Endothelial cell of umbilical vein (primary cell): ENCODE measurements around the gene EXOC6.

ENCODE experiments used
- CTCF ChIP-seq, 2 donors: IDR thresholded peaks; 1 replicate in 1 of 2; 2 replicates in 1 of 2; pipeline ENCODE4 v1.5.1; 2011; ENCODE audit warnings: low read length in 2 of 2, mild to moderate bottlenecking in 2 of 2, moderate library complexity in 2 of 2, control low read depth in 1 of 2, inconsistent platforms in 1 of 2, low read depth in 1 of 2; ENCODE audit not compliant: insufficient read depth in 1 of 2; ENCODE audit errors: extremely low read depth in 1 of 2
- EZH2 ChIP-seq: IDR thresholded peaks from 2 replicates; pipeline ENCODE4 v1.6.1; 2012; ENCODE audit warnings: borderline replicate concordance, low read depth, mild to moderate bottlenecking, moderate library complexity, low read length, inconsistent platforms; ENCODE audit not compliant: severe bottlenecking
- FOS ChIP-seq: IDR thresholded peaks from 2 replicates; pipeline ENCODE4 v1.6.1; 2011; ENCODE audit warnings: mild to moderate bottlenecking, low read length, moderate library complexity, borderline replicate concordance; ENCODE audit not compliant: insufficient read depth
- JUN ChIP-seq: IDR thresholded peaks from 2 replicates; pipeline ENCODE4 v1.6.1; 2011; ENCODE audit warnings: borderline replicate concordance, low read depth; ENCODE audit not compliant: insufficient read length, insufficient read depth
- MAX ChIP-seq: IDR thresholded peaks from 2 replicates; pipeline ENCODE4 v1.6.1; 2011; ENCODE audit not compliant: insufficient read depth, insufficient read length
- MYC ChIP-seq: IDR thresholded peaks from one replicate; pipeline ENCODE4 v1.6.1; 2011; ENCODE audit warnings: mild to moderate bottlenecking, low read depth, low read length
- POLR2A ChIP-seq: IDR thresholded peaks from 2 replicates; pipeline ENCODE4 v1.6.1; 2012; ENCODE audit warnings: low read depth, mild to moderate bottlenecking, control low read depth, low read length
- POLR2AphosphoS5 ChIP-seq: IDR thresholded peaks from 2 replicates; pipeline ENCODE4 v1.6.1; 2012; ENCODE audit warnings: low read depth, mild to moderate bottlenecking, control low read depth, low read length, moderate library complexity; ENCODE audit not compliant: insufficient read depth

- TF ChIP-seq CTCF (IDR thresholded peaks at IDR 0.05; ENCODE audit: extremely low read depth in 1 of 2, insufficient read depth in 1 of 2, low read depth in 1 of 2, low read length in 2 of 2) (no peak), FOS (no peak), EZH2 (no peak), POLR2AphosphoS5 (no peak), POLR2A (no peak), MYC (no peak), MAX (no peak), JUN (no peak)
Measured at GRCh38 chr10:93098816-93099215, 250.5 kb downstream of the EXOC6 start.
